Skin epidermis (tissue), 12 donors: ENCODE measurements around the gene BORCS5.
"Not testable (repeated sequence)": the region's sequence is repeated elsewhere in the genome, so short reads cannot be mapped to it uniquely, and the experiment has no call there.

ENCODE experiments used
- H3K27ac ChIP-seq, 21 experiments: fragments of 200-600 bp; sonication (generic) in 11 of 21; one replicate each; pipeline ENCODE4 v1.5.0; 2020; ENCODE audit warnings: mild to moderate bottlenecking in 3 of 21, inconsistent platforms in 2 of 21, moderate library complexity in 2 of 21
- H3K4me3 ChIP-seq, 7 experiments: fragments of 200-600 bp; sonication (generic) in 2 of 7; one replicate each; pipeline ENCODE4 v1.5.0; 2020; ENCODE audit warnings: inconsistent platforms in 2 of 7, mild to moderate bottlenecking in 2 of 7, moderate library complexity in 1 of 7

BORCS5 gene

DNA sequence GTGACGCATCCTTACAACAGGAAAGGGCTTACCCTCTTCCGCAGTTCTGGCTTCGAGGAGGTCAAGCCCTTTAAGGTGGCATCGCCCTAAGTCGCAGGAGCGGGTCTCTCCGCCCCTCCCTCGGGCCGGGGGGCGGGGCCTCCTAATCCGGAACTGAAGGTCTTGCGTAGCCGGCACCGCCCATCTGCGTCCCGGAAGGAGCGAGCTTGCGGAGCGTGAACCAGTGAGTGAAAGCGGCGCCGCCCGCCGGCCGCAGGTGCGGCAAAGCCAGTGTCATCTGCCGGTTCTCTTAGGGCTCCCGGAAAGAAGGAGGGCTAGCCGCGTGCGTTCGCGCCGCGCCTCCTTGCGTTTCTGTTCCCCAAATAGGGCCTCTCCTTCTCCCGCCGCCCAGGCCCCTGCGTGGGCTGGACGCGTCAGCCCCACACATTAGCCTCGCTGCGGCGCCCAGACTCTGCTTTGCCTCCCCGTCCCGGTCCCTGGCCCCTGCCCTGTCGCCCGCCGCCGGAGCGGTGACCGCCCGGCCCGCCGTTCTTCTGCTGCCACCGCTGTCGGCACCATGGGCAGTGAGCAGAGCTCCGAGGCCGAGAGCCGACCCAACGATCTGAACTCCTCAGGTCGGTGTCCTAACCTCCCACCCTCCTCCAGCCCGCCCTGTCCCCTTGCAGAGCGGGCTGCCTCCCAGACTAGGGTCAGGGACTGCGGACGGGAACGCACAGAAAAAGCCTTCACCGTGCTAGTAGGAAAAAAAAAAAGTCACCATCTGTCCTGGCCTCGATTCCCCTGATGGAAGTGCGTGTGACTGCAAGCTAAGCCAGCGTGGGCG is at the start of gene BORCS5:
TSS of gene BORCS5 (plus strand) at position 183 of the 823 bp plus-strand sequence. CDS start at position 557, 374 bp downstream.
- peak within 1 kb of the TSS; percentile 90 to 100 (median 97) for H3K27ac ChIP-seq
- peak within 1 kb of the TSS; percentile 59 to 95 (median 85) for H3K4me3 ChIP-seq

DNA sequence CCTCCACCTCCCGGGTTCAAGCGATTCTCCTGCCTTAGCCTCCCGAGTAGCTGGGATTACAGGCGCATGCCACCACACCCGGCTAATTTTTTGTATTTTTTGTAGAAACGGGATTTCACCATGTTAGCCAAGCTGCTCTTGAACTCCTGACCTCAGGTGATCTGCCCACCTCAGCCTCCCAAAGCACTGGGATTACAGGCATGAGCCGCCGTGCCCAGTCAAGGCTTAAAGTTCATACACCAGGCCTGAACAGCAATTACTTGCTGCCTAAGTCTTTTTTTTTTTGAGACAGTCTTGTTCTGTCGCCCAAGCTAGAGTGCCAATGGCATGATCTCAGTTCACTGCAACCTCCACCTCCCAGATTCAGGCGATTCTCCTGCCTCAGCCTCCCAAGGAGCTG is 46.2 kb upstream of the BORCS5 start:
- H3K27ac ChIP-seq, H3K4me3 ChIP-seq: not testable (repeated sequence)

GRCh38 chr12:12315838-12316237 is 41.0 kb upstream of the BORCS5 start:
- no peak overlapping the region for H3K27ac ChIP-seq
- H3K4me3 ChIP-seq, result no peak overlapping the region

GRCh38 chr12:12319451-12320183 is 37.3 kb upstream of the BORCS5 start:
- Histone ChIP-seq H3K4me3 (no peak overlapping the region), H3K27ac (peak overlapping the region in 7 of 21 experiments; percentile 9 to 57 (median 36))

GRCh38 chr12:12323118-12323517 is 33.8 kb upstream of the BORCS5 start:
- Histone ChIP-seq H3K4me3 (no peak overlapping the region), H3K27ac (no peak overlapping the region)

GRCh38 chr12:12323591-12323990 is 33.3 kb upstream of the BORCS5 start:
- Histone ChIP-seq H3K27ac (no peak overlapping the region), H3K4me3 (no peak overlapping the region)

DNA sequence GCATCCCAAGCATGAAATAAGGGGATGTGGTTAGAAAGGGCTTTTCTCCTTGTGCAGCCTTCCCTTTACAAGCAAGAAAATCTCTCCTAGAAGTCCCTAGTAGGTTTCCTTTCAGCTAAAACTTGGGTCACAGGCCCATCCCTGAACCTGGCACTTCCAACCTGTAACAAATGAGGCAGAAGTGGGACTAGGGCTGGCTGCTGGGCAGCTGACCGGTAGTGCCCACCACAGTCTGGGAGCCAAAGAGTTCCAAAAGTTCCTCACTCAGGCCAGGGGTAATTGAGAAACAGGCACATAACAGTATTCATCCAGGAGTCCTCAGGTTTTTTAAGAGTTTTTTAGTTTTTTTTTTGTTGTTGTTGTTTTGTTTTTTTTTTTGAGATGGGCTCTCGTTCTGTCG is 30.6 kb upstream of the BORCS5 start:
- no peak overlapping the region for H3K4me3 ChIP-seq
- no peak overlapping the region for H3K27ac ChIP-seq

DNA sequence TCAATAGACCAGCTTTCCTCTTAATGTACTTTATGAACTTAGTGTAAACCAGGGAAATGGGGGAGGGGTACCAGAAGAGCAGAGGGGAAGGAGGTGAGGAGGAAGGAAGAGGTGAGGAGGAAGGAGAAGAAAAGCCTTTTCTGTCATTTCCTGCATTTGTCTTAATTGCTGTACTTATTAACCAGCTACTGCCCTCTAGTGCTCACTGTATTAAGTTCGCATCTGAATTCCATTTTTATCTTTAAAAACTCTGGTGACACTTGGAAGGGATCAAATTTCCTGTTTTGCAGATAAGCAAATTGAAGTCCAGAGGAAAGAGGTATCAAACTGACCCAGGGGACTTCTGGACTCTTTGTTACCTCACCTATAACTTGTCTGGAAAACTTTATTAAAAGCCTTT is 29.1 kb upstream of the BORCS5 start:
- H3K27ac ChIP-seq, result peak overlapping the region in 1 of 21 experiments; percentile 31
- no peak overlapping the region for H3K4me3 ChIP-seq

- Histone ChIP-seq H3K27ac (peak overlapping the region in 1 of 21 experiments; percentile 1), H3K4me3 (no peak overlapping the region)
Observed at GRCh38 chr12:12331244-12331771, 25.6 kb upstream of the BORCS5 start.

DNA sequence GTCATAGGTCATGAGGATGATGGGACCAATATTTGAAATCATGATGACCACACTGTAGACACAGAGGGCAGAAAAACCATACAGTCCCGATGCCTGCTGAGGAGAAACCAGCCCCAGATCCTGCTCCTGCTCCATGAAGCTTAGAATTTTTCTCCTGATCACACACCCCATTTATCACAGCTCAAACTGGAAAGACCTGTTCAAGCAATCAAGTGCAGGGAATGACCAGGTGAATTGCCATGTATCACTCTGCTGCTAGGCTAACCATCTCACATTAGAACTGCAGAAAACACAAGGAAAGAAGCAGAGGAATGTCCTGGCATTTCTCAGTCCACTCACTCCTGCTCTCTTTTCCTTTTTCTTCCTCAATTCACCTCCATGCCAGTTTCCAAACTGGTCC is 25.0 kb upstream of the BORCS5 start:
- Histone ChIP-seq H3K27ac (peak overlapping the region in 2 of 21 experiments; percentile 1 to 10), H3K4me3 (no peak overlapping the region)

- Histone ChIP-seq H3K4me3 (no peak overlapping the region), H3K27ac (peak overlapping the region in 2 of 21 experiments; percentile 8 to 45)
Observed at GRCh38 chr12:12333407-12334366, 23.2 kb upstream of the BORCS5 start.

- no peak overlapping the region for H3K4me3 ChIP-seq
- H3K27ac ChIP-seq, result peak overlapping the region in 1 of 21 experiments; percentile 45
Observed at GRCh38 chr12:12334367-12335040, 22.4 kb upstream of the BORCS5 start.

GRCh38 chr12:12336049-12336411 is 20.8 kb upstream of the BORCS5 start:
- Histone ChIP-seq H3K27ac (no peak overlapping the region), H3K4me3 (no peak overlapping the region)

- H3K4me3 ChIP-seq, result no peak overlapping the region
- H3K27ac ChIP-seq, result no peak overlapping the region
Observed at GRCh38 chr12:12336511-12336910, 20.4 kb upstream of the BORCS5 start.

DNA sequence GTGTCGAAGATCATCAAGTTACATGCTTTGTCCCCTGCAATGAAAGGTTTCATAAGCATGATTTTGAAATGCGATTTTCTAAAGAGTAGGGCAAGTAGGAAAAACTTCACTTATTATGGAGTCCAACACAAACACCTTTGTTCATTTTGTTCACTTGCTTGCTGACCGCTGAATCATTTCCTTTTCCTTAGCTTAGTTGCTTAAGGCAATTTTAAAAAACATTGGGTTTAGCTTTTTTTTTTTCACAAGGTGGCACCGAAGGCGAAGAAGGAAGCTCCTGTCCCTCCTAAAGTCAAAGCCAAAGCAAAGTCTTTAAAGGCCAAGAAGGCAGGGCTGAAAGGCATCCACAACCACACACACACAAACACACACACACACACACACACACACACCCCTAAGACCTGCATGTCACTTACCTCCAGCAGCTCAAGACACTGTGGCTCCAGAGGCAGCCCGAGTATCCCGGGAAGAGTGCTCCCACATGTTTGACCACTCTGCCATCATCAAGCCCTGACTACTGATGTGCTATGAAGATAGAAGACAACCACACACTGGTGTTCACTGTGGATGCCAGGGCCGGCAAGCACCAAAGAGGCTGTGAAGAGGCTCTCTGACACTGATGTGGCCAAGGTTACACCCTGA is 18.2 kb upstream of the BORCS5 start:
- H3K4me3 ChIP-seq, result no peak overlapping the region
- peak overlapping the region in 12 of 21 experiments; percentile 1 to 73 (median 43) for H3K27ac ChIP-seq

DNA sequence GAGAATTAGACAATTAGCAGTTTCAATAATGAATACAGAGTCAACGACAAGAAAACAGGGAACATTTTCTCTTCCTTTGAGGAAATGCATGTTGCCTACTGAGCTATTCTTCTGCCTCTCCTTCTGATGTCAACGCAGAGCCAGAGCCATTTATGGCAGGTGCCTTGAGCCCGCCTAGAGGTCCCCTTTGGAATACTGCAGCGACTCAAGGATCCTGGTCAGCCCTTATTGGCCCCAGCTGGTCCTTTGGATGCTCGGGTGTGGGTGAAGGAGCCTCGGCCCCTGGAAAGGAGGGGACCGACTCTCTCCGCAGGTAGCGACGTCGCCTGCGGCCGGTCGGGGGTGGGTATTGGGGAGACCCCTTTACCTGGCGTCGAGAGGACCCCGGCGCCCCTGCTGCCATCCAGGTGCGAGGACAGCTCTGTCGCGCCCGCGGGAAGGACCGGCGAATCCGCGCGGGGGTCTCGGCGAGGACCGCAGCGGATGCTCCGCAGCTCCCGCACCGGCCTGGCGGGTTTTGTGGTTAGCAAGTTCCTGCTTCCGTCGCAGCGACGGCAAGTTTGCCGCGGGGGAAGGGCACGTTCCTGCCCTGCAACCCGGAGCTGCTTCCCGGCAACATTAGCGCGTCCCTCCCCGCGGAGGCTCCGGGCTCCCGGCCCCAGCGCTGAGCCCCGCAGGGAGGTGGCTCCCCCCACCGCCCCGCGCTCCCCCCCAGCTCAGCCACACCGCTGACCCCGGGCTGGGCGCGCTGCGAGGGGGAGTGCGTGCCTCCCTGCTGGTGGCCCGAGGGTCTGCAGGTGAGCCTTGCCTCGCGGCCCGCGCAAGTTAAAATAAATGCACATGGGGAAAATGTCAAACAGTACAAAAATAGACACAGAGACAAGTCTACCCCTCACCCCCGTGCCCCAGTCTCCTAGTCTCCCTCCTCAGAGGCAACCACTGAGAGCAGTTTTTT is 6.9 kb upstream of the BORCS5 start, which contains the start of gene MANSC1:
TSS of gene MANSC1 (minus strand) at position 532 of the 955 bp plus-strand sequence. CDS start 6,928 bp downstream, outside the sequence.
- peak within 1 kb of the TSS in 20 of 21 experiments; percentile 38 to 90 (median 82) for H3K27ac ChIP-seq

DNA sequence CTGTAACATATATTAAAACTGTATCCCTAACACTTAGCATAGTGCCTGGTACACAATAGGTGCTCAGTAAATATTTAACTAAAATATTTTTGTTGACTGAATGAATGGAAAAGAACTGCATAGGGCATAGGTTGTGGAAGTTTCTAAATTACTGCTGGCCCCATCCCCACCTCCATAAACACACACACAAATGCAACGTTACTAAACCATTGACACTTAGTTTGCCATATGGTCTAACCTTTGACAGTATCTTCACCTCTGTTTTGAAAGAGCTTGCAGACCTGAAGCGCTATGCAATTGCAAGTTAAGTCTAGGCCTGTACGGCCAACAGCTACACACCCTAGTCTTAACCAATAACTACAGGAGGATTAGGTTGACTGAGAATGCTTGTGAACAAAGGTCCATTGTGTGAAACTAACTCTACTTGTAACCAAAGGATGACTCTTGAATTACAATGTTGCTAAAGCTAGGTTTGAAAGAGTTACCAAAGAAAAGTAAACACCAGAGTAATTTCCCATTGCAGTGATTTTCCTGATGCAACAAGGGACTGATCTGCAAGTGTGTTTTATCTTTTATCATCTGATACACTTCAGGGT is 5.9 kb upstream of the BORCS5 start:
- peak overlapping the region in 18 of 21 experiments; percentile 43 to 90 (median 82) for H3K27ac ChIP-seq
- H3K4me3 ChIP-seq, result no peak overlapping the region

More for the DNA sequence above, 6.9 kb upstream of the BORCS5 start, which contains the start of gene MANSC1:
- peak within 1 kb of the TSS; percentile 46 to 65 (median 60) for H3K4me3 ChIP-seq
